HG02642 (cell line): ENCODE measurements around the gene DCPS.
"Not testable (repeated sequence)": the region's sequence is repeated elsewhere in the genome, so short reads cannot be mapped to it uniquely, and the experiment has no call there.

Experiments used
- ATAC-seq: cut with Tn5 transposase; IDR thresholded peaks from one replicate; pipeline ENCODE4 v1.9.1; 2021; ENCODE audit warnings: mild to moderate bottlenecking; ENCODE audit not compliant: unreplicated experiment, poor library complexity

Gene DCPS

GRCh38 chr11:126357055-126357962 lies 53.4 kb downstream of the DCPS start:
- ATAC-seq: no peak

- no peak for ATAC-seq
Observed at GRCh38 chr11:126357969-126358762, 54.3 kb downstream of the DCPS start.

GRCh38 chr11:126358763-126359160 lies 54.9 kb downstream of the DCPS start:
- no peak for ATAC-seq

- ATAC-seq: no peak
Observed at GRCh38 chr11:126359431-126360048, 55.7 kb downstream of the DCPS start.

GRCh38 chr11:126360049-126360446 lies 56.2 kb downstream of the DCPS start:
- ATAC-seq: no peak

- ATAC-seq: no peak
Observed at GRCh38 chr11:126361400-126361799, 57.5 kb downstream of the DCPS start.

GRCh38 chr11:126362879-126363655 lies 59.2 kb downstream of the DCPS start:
- no peak for ATAC-seq

GRCh38 chr11:126363706-126364248 lies 59.9 kb downstream of the DCPS start:
- ATAC-seq: no peak

- not testable (repeated sequence) for ATAC-seq
Observed at GRCh38 chr11:126364735-126365134, 60.9 kb downstream of the DCPS start.

- ATAC-seq: not testable (repeated sequence)
Observed at GRCh38 chr11:126365508-126365907, 61.6 kb downstream of the DCPS start.

GRCh38 chr11:126366064-126366822 lies 62.4 kb downstream of the DCPS start:
- no peak for ATAC-seq

GRCh38 chr11:126366823-126367654 lies 63.2 kb downstream of the DCPS start:
- not testable (repeated sequence) for ATAC-seq

GRCh38 chr11:126367806-126368205 lies 63.9 kb downstream of the DCPS start:
- not testable (repeated sequence) for ATAC-seq

GRCh38 chr11:126368336-126369119 lies 64.7 kb downstream of the DCPS start:
- ATAC-seq: not testable (repeated sequence)

- no peak for ATAC-seq
Observed at GRCh38 chr11:126370016-126370415, 66.2 kb downstream of the DCPS start.

GRCh38 chr11:126371595-126371994 lies 67.7 kb downstream of the DCPS start:
- ATAC-seq: no peak

- ATAC-seq: not testable (repeated sequence)
Observed at GRCh38 chr11:126373389-126374066, 69.7 kb downstream of the DCPS start.
